Fibroblast of skin of scalp (primary cell): ENCODE measurements around the gene ARHGEF7.
"Not testable (repeated sequence)": the region's sequence is repeated elsewhere in the genome, so short reads cannot be mapped to it uniquely, and the experiment has no call there.

ENCODE experiments used
- DNase-seq: peaks from one replicate; pipeline ENCODE4 v3.0.0-alpha.2; 2013

ARHGEF7 gene

DNA sequence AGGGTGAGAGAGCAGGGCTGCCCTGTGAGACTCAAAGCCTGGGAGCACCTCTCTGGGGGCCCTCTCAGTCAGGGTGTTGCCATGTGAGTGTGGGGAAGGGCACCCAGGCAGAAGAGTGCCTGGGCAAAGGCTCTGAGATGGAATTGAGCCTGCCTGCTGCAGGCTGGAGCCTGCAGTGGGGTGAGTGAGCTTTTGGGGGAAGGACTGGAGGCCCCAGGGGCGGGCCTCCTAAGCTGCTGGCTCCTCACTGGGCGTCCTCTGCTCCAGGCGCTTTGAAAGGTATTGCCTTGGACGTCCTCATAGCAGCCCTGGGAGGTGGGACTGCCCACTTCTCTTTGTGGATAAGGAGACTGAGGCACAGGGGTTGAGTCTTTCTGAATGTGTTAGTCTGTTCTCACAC is 60.3 kb downstream of the ARHGEF7 start:
- no peak for DNase-seq

DNA sequence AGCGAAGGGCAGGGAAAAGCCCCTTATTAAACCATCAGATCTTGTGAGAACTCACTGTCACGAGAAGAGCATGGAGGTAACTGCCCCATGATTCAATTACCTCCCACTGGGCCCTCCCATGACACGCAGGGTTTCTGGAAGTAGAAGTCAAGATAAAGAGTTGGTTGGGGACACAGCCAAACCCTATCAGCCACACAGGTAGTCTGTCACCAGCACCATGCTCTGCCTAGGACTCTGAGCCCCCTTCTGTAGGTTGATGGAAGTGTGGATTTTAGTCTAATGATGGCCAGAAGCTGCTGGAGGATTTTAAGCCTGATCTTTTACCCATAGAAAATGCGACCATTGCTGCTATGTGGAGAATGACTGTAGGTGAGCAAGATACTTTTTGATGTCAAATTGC is 60.8 kb downstream of the ARHGEF7 start:
- no peak for DNase-seq

- no peak for DNase-seq
Observed at GRCh38 chr13:111176421-111176820, 61.3 kb downstream of the ARHGEF7 start.

GRCh38 chr13:111177081-111177711 is 62.1 kb downstream of the ARHGEF7 start:
- DNase-seq = peak; percentile 41

DNA sequence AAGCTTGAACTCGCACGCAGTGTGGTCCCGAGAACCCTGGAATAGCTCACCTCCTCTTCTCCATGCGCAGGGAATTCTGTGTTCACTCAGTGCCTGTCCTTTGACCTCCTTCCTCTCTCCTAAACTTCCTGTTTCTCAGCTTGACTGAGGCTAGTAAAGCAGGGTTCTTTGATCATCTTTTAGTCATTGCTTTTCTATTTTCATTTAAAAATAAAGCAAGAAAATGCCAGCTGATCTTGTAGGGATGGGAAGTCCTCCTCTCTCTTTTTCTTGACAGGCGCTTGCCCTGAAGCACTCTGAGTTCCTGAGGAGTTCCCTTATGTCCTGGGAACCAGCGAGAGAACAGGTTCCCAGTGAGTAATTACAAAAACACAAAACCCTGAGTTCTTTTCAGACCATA is 62.8 kb downstream of the ARHGEF7 start:
- DNase-seq = peak; percentile 85

DNA sequence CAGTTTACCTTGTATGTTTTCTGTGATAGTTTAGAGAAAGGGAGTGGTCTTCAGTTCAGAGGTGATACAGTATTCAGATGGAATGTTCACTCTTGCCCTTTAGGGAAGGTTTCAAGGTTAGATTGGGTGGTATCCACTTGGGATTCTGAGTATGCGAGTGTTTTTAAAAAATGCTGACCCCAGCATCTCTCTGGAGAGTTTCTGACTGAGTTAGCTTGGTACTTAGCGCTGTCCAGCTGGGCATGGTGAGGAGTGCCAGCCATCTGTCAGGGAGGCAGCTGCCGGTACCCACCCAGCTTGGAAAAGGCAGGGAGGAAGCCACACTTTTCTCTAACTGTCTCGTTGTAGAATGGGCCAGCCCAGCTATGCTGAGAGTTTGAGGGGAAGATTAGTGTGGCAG is 63.3 kb downstream of the ARHGEF7 start:
- DNase-seq = peak; percentile 35

- DNase-seq = no peak
Observed at GRCh38 chr13:111179908-111180760, 65.0 kb downstream of the ARHGEF7 start.

DNA sequence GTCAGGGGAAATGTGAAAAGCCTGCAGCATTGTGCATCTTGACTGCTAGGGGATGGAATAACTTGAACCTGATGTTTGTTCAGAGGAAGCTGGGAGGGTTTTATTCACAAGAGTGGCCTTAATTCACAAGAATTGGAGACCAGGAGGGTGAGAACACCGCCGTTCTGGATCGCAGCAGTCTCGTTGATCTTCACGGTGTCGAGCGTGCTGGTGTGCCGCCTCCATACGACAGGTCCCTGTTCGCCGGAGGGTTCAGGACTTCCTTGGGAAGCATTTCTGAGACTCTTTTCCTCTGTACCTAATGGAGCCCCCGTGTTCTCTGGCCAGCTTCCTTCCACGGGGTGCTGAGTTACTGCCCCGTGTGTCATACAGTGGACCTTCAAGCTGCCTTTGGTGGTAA is 66.9 kb downstream of the ARHGEF7 start:
- DNase-seq = no peak

- DNase-seq = no peak
Observed at GRCh38 chr13:111183087-111183645, 68.1 kb downstream of the ARHGEF7 start.

DNA sequence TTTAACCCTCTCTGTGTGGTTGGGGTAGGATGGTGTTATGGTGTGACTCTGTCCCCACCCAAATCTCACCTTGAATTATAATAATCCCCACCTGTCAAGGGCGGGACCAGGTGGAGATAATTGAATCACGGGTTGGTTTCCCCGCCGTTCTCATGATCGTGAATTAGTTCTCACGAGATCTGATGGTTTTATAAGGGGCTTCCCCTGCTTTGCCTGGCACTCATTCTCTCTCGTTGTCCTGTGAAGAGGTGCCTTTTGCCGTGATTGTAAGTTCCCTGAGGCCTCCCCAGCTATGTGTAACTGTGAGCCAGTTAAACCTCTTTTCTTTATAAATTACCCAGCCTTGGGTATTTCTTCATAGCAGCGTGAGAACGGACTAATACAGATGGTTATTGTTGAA is 68.8 kb downstream of the ARHGEF7 start:
- DNase-seq = no peak

DNA sequence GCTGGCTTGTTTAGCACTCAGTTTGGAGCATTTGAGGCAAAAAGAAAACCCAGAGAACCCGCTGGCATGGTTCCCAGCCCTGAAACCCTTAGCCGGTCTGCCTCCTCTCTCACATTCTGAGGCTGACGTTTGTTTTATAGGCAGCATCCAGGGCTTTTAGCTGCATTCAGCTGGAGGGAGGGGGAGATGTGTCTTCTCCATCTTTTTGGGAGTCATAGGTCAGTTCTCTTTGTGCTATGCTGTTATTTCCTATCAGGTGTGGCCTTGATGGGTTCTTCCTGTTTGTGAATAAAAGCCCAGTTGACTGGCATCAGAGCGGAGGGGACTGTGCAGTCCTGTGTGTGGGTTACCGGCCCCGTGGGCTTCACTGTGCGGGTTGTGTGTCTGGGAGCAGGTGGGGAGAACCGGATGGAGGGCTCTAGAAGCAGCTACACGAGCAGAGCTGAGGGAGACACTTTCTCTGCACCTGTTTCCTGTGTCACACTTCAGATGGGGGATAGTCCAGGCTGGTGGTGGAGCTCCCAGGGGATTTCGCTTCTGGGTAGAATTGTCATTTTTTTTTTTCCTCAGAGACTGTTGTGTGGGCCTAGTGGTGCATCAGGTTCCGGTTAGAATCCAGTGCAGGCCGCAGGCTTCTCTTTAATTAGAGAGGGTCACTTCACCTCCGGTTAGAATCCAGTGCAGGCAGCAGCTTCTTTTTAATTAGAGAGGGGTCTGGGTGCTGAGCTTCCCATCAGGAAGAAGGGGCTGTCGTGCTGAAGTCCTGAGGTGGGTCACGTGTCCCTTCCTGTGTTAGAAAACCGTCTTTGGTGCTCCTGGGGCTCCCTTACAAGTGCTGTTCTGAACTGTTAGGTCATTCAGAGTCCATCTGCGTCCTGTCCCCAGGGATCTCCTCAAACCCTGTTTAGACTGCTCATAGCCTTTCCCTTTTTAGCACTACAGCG is 69.6 kb downstream of the ARHGEF7 start:
- no peak for DNase-seq

DNA sequence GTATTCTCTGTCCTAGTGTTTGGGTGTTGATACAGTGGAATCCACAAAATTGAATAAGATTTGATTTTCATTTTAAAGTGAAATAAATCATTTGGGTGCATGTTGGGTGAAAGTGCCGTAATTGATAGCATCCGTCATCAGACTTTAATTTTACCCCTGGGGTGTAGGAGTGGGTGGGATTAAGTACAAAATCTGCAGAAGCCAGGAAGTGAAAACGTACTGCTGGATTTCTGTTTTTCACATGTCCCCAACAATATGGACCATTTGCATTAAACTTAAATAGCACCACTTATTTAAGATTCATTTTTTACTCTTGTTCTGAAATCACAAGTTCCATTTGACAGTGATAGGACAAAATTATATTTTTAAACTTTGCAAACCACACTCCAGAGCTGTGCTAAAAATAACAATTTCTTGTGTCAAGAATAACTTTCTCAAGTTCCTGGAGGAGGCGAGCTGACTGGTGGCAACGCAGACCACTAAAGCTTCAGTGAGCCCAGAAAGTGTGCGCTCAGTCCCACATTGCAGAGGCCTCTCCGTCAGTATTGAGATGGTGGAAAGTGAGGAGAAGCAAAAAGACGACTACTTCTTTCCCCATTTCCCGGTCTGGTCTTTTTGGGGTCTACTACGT is 71.3 kb downstream of the ARHGEF7 start:
- no peak for DNase-seq

GRCh38 chr13:111187960-111188541 is 72.9 kb downstream of the ARHGEF7 start:
- no peak for DNase-seq

DNA sequence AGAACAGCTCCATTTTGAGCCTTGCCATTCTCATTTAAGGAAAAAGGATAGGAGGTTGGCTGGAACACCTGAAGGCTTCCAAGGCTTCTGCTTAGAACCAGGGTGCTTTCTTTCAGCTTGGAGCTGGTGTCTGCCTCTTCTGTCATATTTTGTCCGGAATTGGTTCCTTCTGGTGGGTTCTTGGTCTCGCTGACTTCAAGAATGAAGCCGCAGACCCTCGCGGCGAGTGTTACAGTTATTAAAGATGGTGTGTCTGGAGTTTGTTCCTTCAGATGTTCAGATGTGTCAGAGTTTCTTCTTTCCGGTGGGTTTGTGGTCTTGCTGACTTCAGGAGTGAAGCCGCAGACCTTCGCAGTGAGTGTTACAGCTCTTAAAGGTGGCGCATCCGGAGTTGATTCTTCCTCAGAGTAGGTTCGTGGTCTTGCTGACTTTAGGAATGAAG is 74.0 kb downstream of the ARHGEF7 start:
- not testable (repeated sequence) for DNase-seq

- DNase-seq = not testable (repeated sequence)
Observed at GRCh38 chr13:111189516-111189915, 74.4 kb downstream of the ARHGEF7 start.

GRCh38 chr13:111193223-111193622 is 78.1 kb downstream of the ARHGEF7 start:
- not testable (repeated sequence) for DNase-seq

DNA sequence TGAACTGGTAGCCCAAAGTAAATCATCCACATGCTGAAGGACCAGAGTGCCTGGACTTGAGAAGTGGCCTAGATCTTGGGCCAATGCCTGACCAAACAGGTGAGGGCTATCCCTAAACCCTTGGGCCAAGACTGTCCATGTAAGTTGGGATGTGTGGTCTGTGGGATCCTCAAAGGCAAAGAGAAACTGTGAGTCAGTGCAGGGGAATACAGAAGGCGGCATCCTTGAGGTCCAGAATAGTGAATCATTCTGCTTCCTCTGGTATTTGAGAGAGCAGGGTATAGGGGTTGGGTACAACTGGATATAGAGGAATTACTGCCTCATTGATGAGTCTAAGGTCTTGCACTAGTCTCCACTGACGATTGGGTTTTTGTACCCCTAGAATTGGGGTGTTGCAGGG is 79.5 kb downstream of the ARHGEF7 start:
- DNase-seq = peak; percentile 82

DNA sequence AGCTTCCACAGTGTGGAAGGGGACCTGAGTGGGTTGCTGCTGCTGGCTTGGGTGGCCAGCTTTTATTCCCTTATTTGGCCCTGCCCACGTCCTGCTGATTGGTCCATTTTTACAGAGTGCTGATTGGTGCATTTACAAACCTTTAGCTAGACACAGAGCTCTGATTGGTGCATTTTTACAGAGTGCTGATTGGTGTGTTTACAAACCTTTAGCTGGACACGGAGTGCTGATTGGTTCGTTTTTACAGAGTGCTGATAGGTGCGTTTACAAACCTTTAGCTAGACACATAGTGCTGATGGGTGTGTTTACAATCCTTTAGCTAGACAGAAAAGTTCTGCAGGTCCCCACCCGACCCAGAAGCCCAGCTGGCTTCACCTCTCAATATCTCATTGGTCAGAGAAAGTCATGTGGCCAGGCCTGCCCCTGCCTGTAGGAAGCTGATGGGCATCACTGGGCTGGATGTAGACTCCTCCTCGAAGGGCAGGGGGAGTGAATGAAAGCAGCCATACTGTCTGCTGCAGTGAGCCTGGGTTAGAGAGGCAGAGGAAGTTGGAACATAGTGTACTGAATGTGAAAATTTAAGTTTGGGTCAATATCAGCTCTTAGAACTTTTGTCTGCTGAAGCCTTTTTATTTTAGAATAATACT is 83.7 kb downstream of the ARHGEF7 start:
- DNase-seq = not testable (repeated sequence)

DNA sequence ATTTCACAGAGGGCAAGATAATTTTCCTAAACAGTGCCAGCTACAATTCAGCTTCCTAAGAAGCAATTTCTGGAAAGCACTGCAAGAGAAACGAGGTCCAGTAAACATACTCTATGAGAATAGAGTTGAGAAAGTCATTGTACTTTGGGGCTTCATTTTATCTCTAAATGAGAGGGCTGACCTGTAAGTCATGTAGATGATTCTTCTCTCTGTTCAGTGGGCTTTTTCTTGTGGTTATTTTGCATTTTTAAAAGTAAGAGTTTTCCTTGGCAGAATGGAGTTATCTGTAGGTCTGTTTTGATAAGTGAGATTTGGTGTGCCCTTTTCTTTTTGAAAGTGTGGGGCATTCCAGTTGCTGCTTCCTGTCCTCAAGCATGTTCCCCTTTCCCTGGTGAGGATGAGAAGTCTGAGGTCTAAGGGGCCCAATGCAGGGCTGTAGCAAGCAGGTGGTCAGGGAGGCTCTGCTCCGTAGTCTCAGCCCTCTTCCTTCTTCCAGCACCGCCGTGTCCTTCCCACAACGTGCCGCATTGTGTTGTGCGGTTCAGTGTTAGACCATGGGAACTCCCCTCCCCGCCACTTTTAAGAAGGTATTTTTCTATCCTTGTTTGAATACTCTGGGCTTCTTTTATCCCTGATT is 86.3 kb downstream of the ARHGEF7 start:
- DNase-seq = no peak

DNA sequence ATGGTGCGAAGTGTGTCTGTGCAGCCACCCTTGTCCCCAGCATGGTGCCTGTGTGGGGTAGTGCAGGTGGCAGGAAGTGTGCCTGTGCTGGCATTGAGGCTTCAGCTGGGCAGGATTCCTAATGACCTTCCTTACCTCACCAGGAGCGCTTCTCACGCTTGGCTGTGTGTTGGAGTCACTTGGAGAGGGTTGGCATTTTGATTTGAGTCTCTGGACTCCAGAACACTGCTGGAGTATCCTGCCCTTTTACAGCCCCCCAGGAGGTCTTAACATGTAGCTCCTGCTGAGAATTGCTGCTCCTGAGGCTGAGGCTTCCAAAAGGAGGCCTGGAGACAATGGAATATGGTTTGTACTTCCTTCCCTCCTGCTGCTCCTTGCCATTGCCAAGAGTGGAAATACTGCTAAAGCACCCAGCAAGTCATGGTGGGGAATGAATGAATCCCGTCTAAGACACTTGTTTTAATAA is 87.1 kb downstream of the ARHGEF7 start:
- DNase-seq = no peak
